Mesodermal cell (in vitro differentiated cells): ENCODE results near the gene PROSER1. TPM values are rescaled to one million over a fixed set of nuclear protein-coding genes. Genes with fewer than 3 reads are reported as not detected.
A peak's percentile ranks its signal among the peaks of the same experiment; 100 is the strongest.
"Not testable (repeated sequence)": the region's sequence is repeated elsewhere in the genome, so short reads cannot be mapped to it uniquely, and the experiment has no call there.

Experiments
- H3K27ac ChIP-seq: 2 replicates; pipeline ENCODE4 v1.7.0; 2013; ENCODE audit warnings: mild to moderate bottlenecking, low read depth, low read length, moderate library complexity; ENCODE audit not compliant: severe bottlenecking
- H3K36me3 ChIP-seq: 2 replicates; pipeline ENCODE4 v1.7.1; 2013; ENCODE audit warnings: mild to moderate bottlenecking, low read length, moderate library complexity; ENCODE audit not compliant: control insufficient read depth, insufficient read depth
- H3K4me1 ChIP-seq: one replicate; pipeline ENCODE4 v1.7.1; 2013; ENCODE audit warnings: mild to moderate bottlenecking, low read length; ENCODE audit not compliant: insufficient read depth, control insufficient read depth, poor library complexity, severe bottlenecking
- H3K4me3 ChIP-seq: 2 replicates; pipeline ENCODE4 v1.7.0; 2013; ENCODE audit warnings: low read length, control low read depth, mild to moderate bottlenecking; ENCODE audit not compliant: insufficient read depth, poor library complexity, severe bottlenecking; ENCODE audit errors: extremely low read depth
- H3K9me3 ChIP-seq: 2 replicates; pipeline ENCODE4 v1.7.1; 2013; ENCODE audit warnings: mild to moderate bottlenecking, low read length, moderate library complexity; ENCODE audit not compliant: control insufficient read depth
- WGBS, 2 experiments: methylation state at CpG; one replicate each; pipeline ENCODE4 v1.1.5; 2013; ENCODE audit warnings: missing lambda C conversion rate in 2 of 2; ENCODE audit not compliant: insufficient coverage in 2 of 2; 5-methylcytosine and 5-hydroxymethylcytosine counted together
- polyA plus RNA-seq, 2 experiments: library from polyadenylated mRNA; stranded (reverse); fragments of 50-300 nt; gene quantifications; one replicate each; pipeline ENCODE4 v1.2.3, GENCODE V29; 2013

Gene PROSER1
- 27.6 TPM for polyA plus RNA-seq (2013, experiment 1 of 2)
- 25.2 TPM for polyA plus RNA-seq (2013, experiment 2 of 2)

- H3K9me3 ChIP-seq = no peaks in the 10 kb centered on the region
These were observed at the start of gene PROSER1, which contains the start of gene NHLRC3 for GRCh38 chr13:39037880-39038568. TSS of gene PROSER1 (minus strand) at chr13:39038089. CDS start at chr13:39037242, 847 bp downstream. TSS of gene NHLRC3 (plus strand) at chr13:39038456. CDS start at chr13:39038640, 184 bp downstream.

GRCh38 chr13:39086251-39086945, 48.5 kb upstream of the PROSER1 start:
- not testable (repeated sequence) for H3K4me3 ChIP-seq, H3K27ac ChIP-seq, H3K4me1 ChIP-seq, H3K9me3 ChIP-seq, H3K36me3 ChIP-seq
- WGBS, 2 experiments = 71% methylated on average over 1 of the region's 1 CpG; no CpG with 5 or more reads in 1 of the 2 experiments

More at GRCh38 chr13:39037880-39038568, at the start of gene PROSER1, which contains the start of gene NHLRC3:
- H3K27ac ChIP-seq = peak within 1 kb of the TSS; percentile 68
- peaks cover 5% of the 10 kb centered on the region for H3K36me3 ChIP-seq
- peaks cover 12% of the 10 kb centered on the region for H3K4me1 ChIP-seq
- H3K4me3 ChIP-seq = peak within 1 kb of the TSS; percentile 83
- 0% methylated on average over 29 to 40 of the region's 41 CpGs for WGBS, 2 experiments

- H3K4me1 ChIP-seq = no peaks in the 10 kb centered on the region
- no peak overlapping the region for H3K27ac ChIP-seq
- no peaks in the 10 kb centered on the region for H3K36me3 ChIP-seq
These were observed 36.1 kb upstream of the PROSER1 start for GRCh38 chr13:39073983-39074382.

GRCh38 chr13:39072842-39073241, 35.0 kb upstream of the PROSER1 start:
- H3K9me3 ChIP-seq = no peaks in the 10 kb centered on the region
- no peak overlapping the region for H3K4me3 ChIP-seq
- no peaks in the 10 kb centered on the region for H3K36me3 ChIP-seq
- WGBS, 2 experiments = 89 to 100% methylated on average over 2 of the region's 2 CpGs
- H3K4me1 ChIP-seq = no peaks in the 10 kb centered on the region
- H3K27ac ChIP-seq = no peak overlapping the region

More at GRCh38 chr13:39073983-39074382, 36.1 kb upstream of the PROSER1 start:
- WGBS, 2 experiments = 61 to 70% methylated on average over 1 to 3 of the region's 3 CpGs
- H3K4me3 ChIP-seq = no peak overlapping the region
- no peaks in the 10 kb centered on the region for H3K9me3 ChIP-seq

- Histone ChIP-seq H3K36me3 (no peaks in the 10 kb centered on the region), H3K4me3 (no peak overlapping the region), H3K27ac (no peak overlapping the region), H3K4me1 (no peaks in the 10 kb centered on the region), H3K9me3 (peaks cover 3% of the 10 kb centered on the region)
- WGBS, 2 experiments = 91 to 96% methylated on average over 4 of the region's 4 CpGs
These were observed 24.1 kb upstream of the PROSER1 start for GRCh38 chr13:39062004-39062403.

- Histone ChIP-seq H3K27ac (no peak overlapping the region), H3K4me3 (no peak overlapping the region), H3K4me1 (no peaks in the 10 kb centered on the region), H3K9me3 (no peaks in the 10 kb centered on the region), H3K36me3 (no peaks in the 10 kb centered on the region)
These were observed 20.2 kb upstream of the PROSER1 start for GRCh38 chr13:39058040-39058439.

GRCh38 chr13:39056018-39056417, 18.1 kb upstream of the PROSER1 start:
- H3K27ac ChIP-seq = no peak overlapping the region
- no CpG with 5 or more reads among the region's 1 CpG for WGBS, 2 experiments

GRCh38 chr13:39054112-39054511, 16.2 kb upstream of the PROSER1 start:
- 83 to 100% methylated on average over 1 of the region's 3 CpGs for WGBS, 2 experiments
- Histone ChIP-seq H3K36me3 (no peaks in the 10 kb centered on the region), H3K4me3 (no peak overlapping the region), H3K4me1 (no peaks in the 10 kb centered on the region), H3K9me3 (no peaks in the 10 kb centered on the region), H3K27ac (no peak overlapping the region)

More at GRCh38 chr13:39056018-39056417, 18.1 kb upstream of the PROSER1 start:
- H3K9me3 ChIP-seq = no peaks in the 10 kb centered on the region
- no peak overlapping the region for H3K4me3 ChIP-seq
- H3K4me1 ChIP-seq = no peaks in the 10 kb centered on the region
- no peaks in the 10 kb centered on the region for H3K36me3 ChIP-seq

- Histone ChIP-seq H3K27ac (no peak overlapping the region), H3K9me3 (no peaks in the 10 kb centered on the region), H3K4me3 (no peak overlapping the region), H3K4me1 (no peaks in the 10 kb centered on the region), H3K36me3 (no peaks in the 10 kb centered on the region)
- WGBS, 2 experiments = 81 to 83% methylated on average over 3 to 4 of the region's 6 CpGs
These were observed 15.1 kb upstream of the PROSER1 start for GRCh38 chr13:39052944-39053343.

GRCh38 chr13:39051157-39051556, 13.3 kb upstream of the PROSER1 start:
- Histone ChIP-seq H3K36me3 (no peaks in the 10 kb centered on the region), H3K9me3 (no peaks in the 10 kb centered on the region), H3K27ac (no peak overlapping the region), H3K4me3 (no peak overlapping the region), H3K4me1 (no peaks in the 10 kb centered on the region)
- 100% methylated on average over 1 of the region's 1 CpG; no CpG with 5 or more reads in 1 of the 2 experiments for WGBS, 2 experiments

GRCh38 chr13:39049274-39049673, 11.4 kb upstream of the PROSER1 start:
- WGBS, 2 experiments = 70 to 86% methylated on average over 1 to 2 of the region's 3 CpGs
- H3K36me3 ChIP-seq = no peaks in the 10 kb centered on the region
- H3K4me3 ChIP-seq = no peak overlapping the region
- H3K27ac ChIP-seq = no peak overlapping the region
- H3K9me3 ChIP-seq = no peaks in the 10 kb centered on the region
- H3K4me1 ChIP-seq = no peaks in the 10 kb centered on the region
